Measurements from ENCODE around the gene GCSH.

Gene GCSH

DNA sequence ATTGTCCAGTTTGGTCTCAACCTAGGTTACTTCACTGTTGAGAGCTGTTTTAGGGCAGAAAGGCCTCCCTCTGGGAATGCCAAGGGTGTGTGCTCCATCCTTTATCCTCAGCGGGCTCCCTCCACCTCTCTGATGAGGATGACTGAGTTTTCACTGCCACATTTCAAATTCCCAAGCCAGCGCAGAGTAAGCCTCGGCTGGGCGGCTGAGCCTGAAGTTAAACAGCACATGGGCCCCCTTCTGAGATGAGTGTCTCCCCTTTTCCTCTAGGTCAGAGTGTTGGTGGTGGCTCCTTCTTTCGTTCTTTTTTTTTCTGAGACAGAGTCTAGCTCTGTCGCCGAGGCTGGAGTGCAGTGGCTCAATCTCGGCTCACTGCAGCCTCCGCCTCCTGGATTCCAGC lies 5.5 kb upstream of the GCSH start:
- no peak for DNase-seq (ENCODE audit: low read depth)
- TF ChIP-seq, protein P1, sequence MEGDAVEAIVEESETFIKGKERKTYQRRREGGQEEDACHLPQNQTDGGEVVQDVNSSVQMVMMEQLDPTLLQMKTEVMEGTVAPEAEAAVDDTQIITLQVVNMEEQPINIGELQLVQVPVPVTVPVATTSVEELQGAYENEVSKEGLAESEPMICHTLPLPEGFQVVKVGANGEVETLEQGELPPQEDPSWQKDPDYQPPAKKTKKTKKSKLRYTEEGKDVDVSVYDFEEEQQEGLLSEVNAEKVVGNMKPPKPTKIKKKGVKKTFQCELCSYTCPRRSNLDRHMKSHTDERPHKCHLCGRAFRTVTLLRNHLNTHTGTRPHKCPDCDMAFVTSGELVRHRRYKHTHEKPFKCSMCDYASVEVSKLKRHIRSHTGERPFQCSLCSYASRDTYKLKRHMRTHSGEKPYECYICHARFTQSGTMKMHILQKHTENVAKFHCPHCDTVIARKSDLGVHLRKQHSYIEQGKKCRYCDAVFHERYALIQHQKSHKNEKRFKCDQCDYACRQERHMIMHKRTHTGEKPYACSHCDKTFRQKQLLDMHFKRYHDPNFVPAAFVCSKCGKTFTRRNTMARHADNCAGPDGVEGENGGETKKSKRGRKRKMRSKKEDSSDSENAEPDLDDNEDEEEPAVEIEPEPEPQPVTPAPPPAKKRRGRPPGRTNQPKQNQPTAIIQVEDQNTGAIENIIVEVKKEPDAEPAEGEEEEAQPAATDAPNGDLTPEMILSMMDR (IDR thresholded peaks at IDR 0.05; ENCODE audit: insufficient read depth, low read depth, low read length, missing control alignments), result no peak
- no peak overlapping the region for H3K4me3 ChIP-seq (ENCODE audit: low read length)

DNA sequence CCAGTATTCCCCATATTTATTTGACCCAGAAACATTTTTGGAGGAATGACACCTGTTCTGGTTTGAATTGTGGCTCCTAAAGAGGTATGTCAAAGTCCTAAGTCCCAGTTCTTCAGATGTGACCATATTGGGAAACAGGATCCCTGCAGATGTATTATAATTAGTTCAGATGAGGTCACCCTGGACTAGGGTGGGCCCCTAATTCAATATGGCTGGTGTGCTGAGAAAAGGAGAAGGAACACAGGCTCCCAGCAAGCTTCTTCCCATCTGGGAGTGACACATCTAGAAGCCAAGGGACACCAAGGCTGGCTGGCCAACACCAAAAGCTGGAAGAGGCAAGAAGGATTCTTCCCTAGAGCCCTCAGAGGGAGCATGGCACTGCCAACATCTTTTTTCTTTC lies 3.8 kb upstream of the GCSH start:
- TF ChIP-seq, protein P1 (IDR thresholded peaks at IDR 0.05; ENCODE audit: insufficient read depth, low read depth, low read length, missing control alignments), result no peak
- no peak for DNase-seq (ENCODE audit: low read depth)
- no peak overlapping the region for H3K4me3 ChIP-seq (ENCODE audit: low read length)

DNA sequence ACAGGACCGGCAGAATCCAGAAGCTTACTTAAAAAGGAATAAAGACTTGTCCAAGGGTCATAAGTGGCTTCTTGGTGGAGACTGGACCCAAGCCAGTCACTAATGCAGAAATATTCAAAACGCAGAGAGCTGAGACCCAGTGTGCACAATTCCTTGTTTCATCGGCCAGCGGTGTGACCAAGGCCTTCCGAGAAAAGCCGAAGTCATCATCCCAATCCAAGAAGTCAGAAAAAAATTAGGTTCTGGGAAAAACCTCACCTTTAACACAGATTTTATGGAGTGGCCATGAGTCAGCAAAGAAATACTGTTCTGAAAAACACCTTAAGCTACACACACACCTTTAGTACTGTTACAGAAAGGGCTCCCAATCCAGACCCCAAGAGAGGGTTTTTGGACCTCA lies 1.0 kb upstream of the GCSH start:
- TF ChIP-seq, protein P1 (IDR thresholded peaks at IDR 0.05; ENCODE audit: insufficient read depth, low read depth, low read length, missing control alignments), result no peak
- DNase-seq (ENCODE audit: low read depth), result no peak
- no peak overlapping the region for H3K4me3 ChIP-seq (ENCODE audit: low read length)

DNA sequence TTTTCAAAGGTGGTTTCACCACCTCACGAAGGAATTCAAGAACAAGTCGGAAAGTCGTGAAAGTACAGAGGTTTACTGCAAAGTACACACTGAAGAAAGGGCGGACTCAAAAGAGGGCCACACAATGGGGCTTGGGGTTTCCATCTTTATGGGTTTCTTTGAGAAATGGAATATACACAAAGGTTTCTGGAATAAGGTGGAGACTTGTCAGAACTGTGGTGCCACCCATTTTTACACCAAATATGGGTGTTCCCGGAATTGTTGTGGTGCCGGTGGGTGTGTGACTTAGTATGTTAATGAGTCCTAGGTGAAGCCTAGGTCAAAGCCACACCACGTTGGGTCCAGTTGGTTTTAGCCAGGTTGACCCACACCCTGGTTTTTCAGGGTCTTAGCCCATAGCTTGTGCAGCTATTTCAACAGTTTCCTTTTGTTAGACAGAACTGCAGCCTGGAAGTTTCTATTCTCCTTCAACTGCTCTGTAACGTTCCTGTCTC lies 567 bp upstream of the GCSH start:
- H3K4me3 ChIP-seq (ENCODE audit: low read length), result peak overlapping the region; percentile 25
- TF ChIP-seq, protein P1 (IDR thresholded peaks at IDR 0.05; ENCODE audit: insufficient read depth, low read depth, low read length, missing control alignments), result no peak
- DNase-seq (ENCODE audit: low read depth), result no peak

DNA sequence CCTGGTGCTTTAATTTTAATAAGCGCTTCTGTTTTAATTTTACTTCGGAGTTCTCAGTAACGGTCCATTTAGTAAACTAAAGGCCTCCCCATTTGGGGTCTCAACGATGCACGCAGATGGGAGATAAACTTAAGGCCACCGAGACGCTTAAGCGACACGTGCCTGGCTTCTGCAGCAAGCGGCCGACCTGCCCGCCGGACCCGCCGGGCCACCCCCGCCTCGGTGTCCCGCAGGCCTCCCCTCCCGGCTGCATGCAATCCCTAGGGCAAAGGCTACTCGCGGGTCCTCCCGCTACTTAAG lies 592 bp downstream of the GCSH start:
- TF ChIP-seq, protein P1 (IDR thresholded peaks at IDR 0.05; ENCODE audit: insufficient read depth, low read depth, low read length, missing control alignments), result no peak
- peak overlapping the region; percentile 71 for H3K4me3 ChIP-seq (ENCODE audit: low read length)
- DNase-seq (ENCODE audit: low read depth), result no peak

DNA sequence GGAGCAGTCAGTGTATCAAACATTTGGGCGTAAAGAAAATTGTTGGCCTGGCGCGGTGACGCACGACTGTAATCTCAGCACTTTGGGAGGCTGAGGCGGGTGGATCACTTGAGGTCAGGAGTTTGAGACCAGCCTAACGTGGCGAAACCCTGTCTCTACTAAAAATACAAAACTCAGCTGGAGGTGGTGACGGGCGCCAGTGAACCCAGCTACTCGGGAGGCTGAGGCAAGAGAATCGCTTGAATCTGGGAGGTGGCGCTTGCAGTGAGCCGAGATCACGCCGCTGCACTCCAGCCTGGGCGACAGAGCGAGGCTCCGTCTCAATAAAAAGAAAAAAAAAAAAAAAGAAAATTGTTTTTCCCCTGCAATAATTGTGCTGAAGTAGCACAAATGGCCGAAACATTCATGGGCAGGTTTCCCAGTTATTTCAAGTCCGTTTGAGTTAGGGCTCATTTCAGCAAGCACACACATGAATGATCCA lies 1.4 kb downstream of the GCSH start:
- peak overlapping the region; percentile 71 for H3K4me3 ChIP-seq (ENCODE audit: low read length)

DNA sequence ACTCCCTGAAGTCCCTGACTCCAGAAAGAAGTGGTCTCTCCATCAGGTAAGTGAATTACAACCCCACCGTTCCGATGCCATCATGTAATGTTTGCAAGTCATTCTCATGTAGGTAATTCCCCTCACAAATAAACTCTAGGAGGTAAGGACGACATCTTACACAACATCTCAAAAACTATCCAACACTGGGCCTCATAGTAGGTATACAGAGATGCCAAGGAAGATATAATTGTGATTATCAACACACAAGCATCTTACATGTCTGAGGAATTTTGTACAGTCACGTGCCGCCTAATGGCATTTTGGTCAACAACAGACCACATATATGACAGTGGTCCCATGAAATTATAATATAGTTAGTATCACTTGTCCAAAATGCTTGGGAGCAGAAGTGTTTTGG lies 7.4 kb downstream of the GCSH start:
- DNase-seq (ENCODE audit: low read depth), result no peak
- TF ChIP-seq, protein P1 (IDR thresholded peaks at IDR 0.05; ENCODE audit: insufficient read depth, low read depth, low read length, missing control alignments), result no peak
- no peak overlapping the region for H3K4me3 ChIP-seq (ENCODE audit: low read length)

More for the DNA sequence above, 1.4 kb downstream of the GCSH start:
- TF ChIP-seq, protein P1 (IDR thresholded peaks at IDR 0.05; ENCODE audit: insufficient read depth, low read depth, low read length, missing control alignments), result no peak
- no peak for DNase-seq (ENCODE audit: low read depth)

Data from epithelial cell of esophagus (primary cell).